BJ (cell line): Measurements from ENCODE around the gene TBC1D9B. TPM values are rescaled to one million over a fixed set of nuclear protein-coding genes. Genes with fewer than 3 reads are reported as not detected.

Experiments
- CTCF ChIA-PET: fragments of 350-600 bp; formaldehyde crosslinking; extraction: SDS; loops from one replicate; lab custom pipeline; 2021; ENCODE audit warnings: antibody characterized with exemption, inconsistent platforms; lab: Yijun Ruan, JAX
- POLR2A ChIA-PET: fragments of 300-600 bp; sonication (Branson Sonifier 250); formaldehyde crosslinking; extraction: SDS; loops from one replicate; lab custom pipeline; 2021; ENCODE audit warnings: antibody characterized with exemption; lab: Charles Lee
- DNase-seq: peaks from one replicate; pipeline ENCODE4 v3.0.0-alpha.2; 2011; ENCODE audit warnings: low read depth
- H3K27me3 ChIP-seq: 2 replicates; pipeline ENCODE4 v1.6.0; 2011; ENCODE audit warnings: low read length; ENCODE audit not compliant: control insufficient read depth, insufficient read depth
- H3K36me3 ChIP-seq: 2 replicates; pipeline ENCODE4 v1.5.1; 2011; ENCODE audit warnings: low read length; ENCODE audit not compliant: control insufficient read depth, insufficient read depth
- H3K4me3 ChIP-seq: 2 replicates; pipeline ENCODE4 v1.5.1; 2011; ENCODE audit warnings: low read depth, mild to moderate bottlenecking, control low read depth, low read length
- CTCF ChIP-seq: IDR thresholded peaks from 2 replicates; pipeline ENCODE4 v1.5.1; 2011; ENCODE audit warnings: low read depth, mild to moderate bottlenecking, control low read depth, inconsistent platforms, low read length, moderate library complexity; ENCODE audit not compliant: insufficient read depth
- polyA plus RNA-seq: library from polyadenylated mRNA; depleted of rRNA; stranded (reverse); fragments of >200 nt; gene quantifications from 2 replicates; pipeline ENCODE4 v1.2.3, GENCODE V29; 2011

The TBC1D9B gene
- polyA plus RNA-seq, 1 experiment = 89.0 TPM

- no peaks in the 10 kb centered on the region for H3K27me3 ChIP-seq
- H3K4me3 ChIP-seq = no peak overlapping the region
- CTCF ChIA-PET = interaction anchor here (0.8 to 1.0 kb wide), 2 partner anchors 22 to 65 kb away, joined by 3 read pairs; no protein-coding TSS in a partner anchor
- POLR2A ChIA-PET = no interaction called here
- peaks cover 70% of the 10 kb centered on the region for H3K36me3 ChIP-seq
- no peak for TF ChIP-seq CTCF
- DNase-seq = no peak
These were observed 78.8 kb downstream of the TBC1D9B start for GRCh38 chr5:179828756-179829421.

- CTCF ChIA-PET = interaction anchor here (0.7 kb wide), 1 partner anchor 19 kb away, joined by 3 read pairs; no protein-coding TSS in a partner anchor
- POLR2A ChIA-PET = no interaction called here
- no peak overlapping the region for H3K4me3 ChIP-seq
- no peak for DNase-seq
- H3K27me3 ChIP-seq = no peaks in the 10 kb centered on the region
- H3K36me3 ChIP-seq = peaks cover 69% of the 10 kb centered on the region
- TF ChIP-seq CTCF = no peak
These were observed 80.0 kb downstream of the TBC1D9B start for GRCh38 chr5:179827680-179828079.

GRCh38 chr5:179825655-179826182 is 82.0 kb downstream of the TBC1D9B start:
- 0 out of 2 replicates have a peak, but pooled peaks have one; percentile 2 for TF ChIP-seq CTCF
- POLR2A ChIA-PET = no interaction called here
- no peak for DNase-seq
- H3K27me3 ChIP-seq = no peaks in the 10 kb centered on the region
- H3K4me3 ChIP-seq = no peak overlapping the region
- H3K36me3 ChIP-seq = peaks cover 60% of the 10 kb centered on the region
- CTCF ChIA-PET = interaction anchor here (1.4 kb wide), 1 partner anchor 62 kb away, joined by 5 read pairs; no protein-coding TSS in a partner anchor

GRCh38 chr5:179824745-179825112 is 83.0 kb downstream of the TBC1D9B start:
- no peak overlapping the region for H3K4me3 ChIP-seq
- POLR2A ChIA-PET = no interaction called here
- H3K36me3 ChIP-seq = peaks cover 55% of the 10 kb centered on the region
- CTCF ChIA-PET = interaction anchor here (1.4 kb wide), 1 partner anchor 61 kb away, joined by 5 read pairs; no protein-coding TSS in a partner anchor
- TF ChIP-seq CTCF = no peak
- DNase-seq = no peak
- H3K27me3 ChIP-seq = no peaks in the 10 kb centered on the region

GRCh38 chr5:179823937-179824744 is 83.6 kb downstream of the TBC1D9B start:
- no peak for DNase-seq
- Histone ChIP-seq H3K4me3 (no peak overlapping the region), H3K27me3 (no peaks in the 10 kb centered on the region), H3K36me3 (peaks cover 52% of the 10 kb centered on the region)
- TF ChIP-seq CTCF = no peak
- ChIA-PET CTCF (no interaction called here), POLR2A (no interaction called here)
